H9 (cell line): ENCODE measurements around the gene STK35. TPM values are rescaled to one million over a fixed set of nuclear protein-coding genes. Genes with fewer than 3 reads are reported as not detected.

Source experiments
- DNase-seq: peaks from one replicate; pipeline ENCODE4 v3.0.0-alpha.2; 2017
- H2AFZ ChIP-seq: one replicate; pipeline ENCODE4 v1.6.1; 2013; ENCODE audit warnings: mild to moderate bottlenecking, low read length, control low read depth, moderate library complexity
- H2AK5ac ChIP-seq: 2 replicates; pipeline ENCODE4 v1.6.1; 2013; ENCODE audit warnings: low read length, control low read depth, mixed read lengths; ENCODE audit not compliant: insufficient read length
- H2BK120ac ChIP-seq: one replicate; pipeline ENCODE4 v1.6.1; 2013; ENCODE audit warnings: low read depth, mild to moderate bottlenecking, low read length, control low read depth, inconsistent platforms; ENCODE audit not compliant: poor library complexity, severe bottlenecking
- H2BK12ac ChIP-seq: 2 replicates; pipeline ENCODE4 v1.6.1; 2013; ENCODE audit warnings: low read length, control low read depth, mixed read lengths, low read depth; ENCODE audit not compliant: insufficient read length
- H2BK15ac ChIP-seq: 2 replicates; pipeline ENCODE4 v1.6.1; 2013; ENCODE audit warnings: low read depth, low read length, control low read depth
- H2BK20ac ChIP-seq: one replicate; pipeline ENCODE4 v1.6.1; 2013; ENCODE audit warnings: low read depth, mild to moderate bottlenecking, low read length, control low read depth, inconsistent platforms; ENCODE audit not compliant: poor library complexity, severe bottlenecking
- H2BK5ac ChIP-seq: 2 replicates; pipeline ENCODE4 v1.6.1; 2013; ENCODE audit warnings: low read length, control low read depth, mixed read lengths; ENCODE audit not compliant: insufficient read length
- H3K14ac ChIP-seq: 2 replicates; pipeline ENCODE4 v1.6.1; 2013; ENCODE audit warnings: low read length, control low read depth; ENCODE audit not compliant: insufficient read depth
- H3K18ac ChIP-seq: 2 replicates; pipeline ENCODE4 v1.6.1; 2013; ENCODE audit warnings: low read depth, mild to moderate bottlenecking, mixed read lengths, low read length, control low read depth; ENCODE audit not compliant: insufficient read length
- H3K23ac ChIP-seq: 2 replicates; pipeline ENCODE4 v1.6.1; 2013; ENCODE audit warnings: low read length, control low read depth, mixed read lengths, low read depth; ENCODE audit not compliant: insufficient read length
- H3K23me2 ChIP-seq: 2 replicates; pipeline ENCODE4 v1.6.1; 2013; ENCODE audit warnings: low read depth, mild to moderate bottlenecking, mixed read lengths, low read length, control low read depth; ENCODE audit not compliant: insufficient read length, poor library complexity, severe bottlenecking
- H3K27ac ChIP-seq: 2 replicates; pipeline ENCODE4 v1.5.1; 2013; ENCODE audit warnings: low read length, control low read depth, mixed read lengths, low read depth; ENCODE audit not compliant: insufficient read length
- H3K27me3 ChIP-seq: 2 replicates; pipeline ENCODE4 v1.6.1; 2013; ENCODE audit warnings: low read length, control low read depth, inconsistent platforms; ENCODE audit not compliant: insufficient read depth
- H3K4ac ChIP-seq: 2 replicates; pipeline ENCODE4 v1.6.1; 2013; ENCODE audit warnings: low read depth, mild to moderate bottlenecking, control low read depth, inconsistent platforms, low read length, moderate library complexity
- H3K4me1 ChIP-seq: 2 replicates; pipeline ENCODE4 v1.6.1; 2013; ENCODE audit warnings: low read length, control low read depth, inconsistent platforms; ENCODE audit not compliant: insufficient read depth
- H3K4me2 ChIP-seq: 2 replicates; pipeline ENCODE4 v1.6.1; 2013; ENCODE audit warnings: low read length, control low read depth, mixed read lengths; ENCODE audit not compliant: insufficient read length, insufficient read depth
- H3K56ac ChIP-seq: 2 replicates; pipeline ENCODE4 v1.6.1; 2013; ENCODE audit warnings: low read depth, mild to moderate bottlenecking, mixed read lengths, low read length, control low read depth; ENCODE audit not compliant: insufficient read length
- H3K79me1 ChIP-seq: 2 replicates; pipeline ENCODE4 v1.6.1; 2013; ENCODE audit warnings: low read depth, mild to moderate bottlenecking, moderate library complexity, low read length, control low read depth, inconsistent platforms; ENCODE audit not compliant: insufficient read depth, poor library complexity, severe bottlenecking
- H3K79me2 ChIP-seq: 2 replicates; pipeline ENCODE4 v1.6.1; 2013; ENCODE audit warnings: low read length, control low read depth, inconsistent platforms; ENCODE audit not compliant: insufficient read depth
- H3K9ac ChIP-seq: 2 replicates; pipeline ENCODE4 v1.6.1; 2013; ENCODE audit warnings: low read length, control low read depth, mixed read lengths; ENCODE audit not compliant: insufficient read length; ENCODE audit errors: extremely low read depth
- H3K9me3 ChIP-seq: one replicate; pipeline ENCODE4 v1.6.1; 2013; ENCODE audit warnings: low read depth, low read length, inconsistent platforms; ENCODE audit not compliant: control insufficient read depth
- H3T11ph ChIP-seq: one replicate; pipeline ENCODE4 v1.6.1; 2013; ENCODE audit warnings: mild to moderate bottlenecking, low read length, control low read depth, inconsistent platforms
- H4K20me1 ChIP-seq: one replicate; pipeline ENCODE4 v1.6.1; 2013; ENCODE audit not compliant: control insufficient read depth, insufficient read length, insufficient read depth
- H4K5ac ChIP-seq: 2 replicates; pipeline ENCODE4 v1.6.1; 2013; ENCODE audit warnings: low read depth, mild to moderate bottlenecking, mixed read lengths, low read length, control low read depth; ENCODE audit not compliant: insufficient read length
- H4K8ac ChIP-seq: replicated peaks from 2 replicates; pipeline ENCODE4 v1.6.1; 2013; ENCODE audit warnings: low read length, control low read depth, mixed read lengths, low read depth; ENCODE audit not compliant: insufficient read length
- H4K91ac ChIP-seq: 2 replicates; pipeline ENCODE4 v1.6.1; 2013; ENCODE audit warnings: low read depth, mild to moderate bottlenecking, moderate library complexity, mixed read lengths, low read length, control low read depth; ENCODE audit not compliant: insufficient read length
- H3K27ac Mint-ChIP-seq, 3 experiments: 2 replicates in 2 of 3; 3 replicates in 1 of 3; pipeline ENCODE4 v1.8.0; 2020 to 2021; ENCODE audit warnings: mixed read lengths in 3 of 3, mild to moderate bottlenecking in 1 of 3, moderate library complexity in 1 of 3
- H3K27me3 Mint-ChIP-seq: 2 replicates; pipeline ENCODE4 v1.8.0; 2021; ENCODE audit warnings: low read depth, mild to moderate bottlenecking, moderate library complexity, mixed read lengths
- H3K36me3 Mint-ChIP-seq, 3 experiments: 2 replicates in 2 of 3; 3 replicates in 1 of 3; pipeline ENCODE4 v1.8.0; 2020 to 2021; ENCODE audit warnings: low read depth in 3 of 3, mixed read lengths in 3 of 3; ENCODE audit not compliant: insufficient read depth in 1 of 3
- H3K4me1 Mint-ChIP-seq, 2 experiments: 2 replicates each; pipeline ENCODE4 v1.8.0; 2020; ENCODE audit warnings: mixed read lengths in 2 of 2
- H3K4me3 Mint-ChIP-seq, 2 experiments: 2 replicates in 1 of 2; 3 replicates in 1 of 2; pipeline ENCODE4 v1.8.0; 2020 to 2021; ENCODE audit warnings: mild to moderate bottlenecking in 2 of 2, mixed read lengths in 2 of 2, moderate library complexity in 1 of 2
- H3K9me3 Mint-ChIP-seq, 2 experiments: 2 replicates in 1 of 2; 3 replicates in 1 of 2; pipeline ENCODE4 v1.8.0; 2020; ENCODE audit warnings: mild to moderate bottlenecking in 2 of 2, mixed read lengths in 2 of 2, moderate library complexity in 1 of 2
- CTCF ChIP-seq: fragments of 200-600 bp; sonication (generic); conservative IDR thresholded peaks from 3 replicates; pipeline ENCODE4 v1.8.0; 2021; ENCODE audit warnings: antibody characterized with exemption, mild to moderate bottlenecking
- WGBS: extraction: QIAGEN DNeasy Blood & Tissue Kit; methylation state at CpG from one replicate; pipeline ENCODE4 v1.1.7; 2013; ENCODE audit warnings: missing lambda C conversion rate, low lambda C conversion rate, mixed read lengths; ENCODE audit not compliant: insufficient read length; ENCODE audit errors: extremely low coverage; 5-methylcytosine and 5-hydroxymethylcytosine counted together
- total RNA-seq: library from RNA; stranded (reverse); gene quantifications from 2 replicates; pipeline ENCODE4 v1.2.1, GENCODE V29; 2021

STK35 gene
- total RNA-seq, 1 experiment from 2014 or later = 66.2 TPM

GRCh38 chr20:2145376-2145775 lies 43.7 kb downstream of the STK35 start:
- Histone ChIP-seq H4K91ac (no peak overlapping the region), H2BK15ac (no peak overlapping the region), H3K4me1 (no peaks in the 10 kb centered on the region), H3K27me3 (no peaks in the 10 kb centered on the region), H3K23me2 (no peaks in the 10 kb centered on the region), H4K8ac (no peak overlapping the region), H3T11ph (no peak overlapping the region), H3K27ac (no peak overlapping the region), H3K4me2 (no peak overlapping the region), H3K4ac (no peak overlapping the region), H2BK120ac (no peak overlapping the region), H3K79me2 (no peaks in the 10 kb centered on the region), H2BK5ac (no peak overlapping the region), H2BK12ac (no peak overlapping the region), H3K79me1 (no peaks in the 10 kb centered on the region), H2AFZ (no peak overlapping the region), H3K18ac (no peak overlapping the region), H3K9ac (no peak overlapping the region), H3K56ac (no peak overlapping the region), H4K20me1 (no peaks in the 10 kb centered on the region), H3K23ac (no peak overlapping the region), H2AK5ac (no peak overlapping the region), H4K5ac (no peak overlapping the region), H3K14ac (no peak overlapping the region), H3K9me3 (no peaks in the 10 kb centered on the region), H2BK20ac (no peak overlapping the region)
- no peak for DNase-seq
- no CpG with 5 or more reads among the region's 8 CpGs for WGBS
- no peak for TF ChIP-seq CTCF
- Mint-ChIP-seq H3K4me3 (no peak overlapping the region), H3K27me3 (no peaks in the 10 kb centered on the region), H3K27ac (peak overlapping the region; percentile 64 to 74 (median 67); a peak in 4 of 7 replicates), H3K36me3 (peaks cover 13 to 35% (median 29%) of the 10 kb centered on the region in 3 experiments), H3K9me3 (no peaks in the 10 kb centered on the region), H3K4me1 (peaks cover 35 to 43% of the 10 kb centered on the region in 2 experiments)
